HG03095 (cell line): ENCODE measurements around the gene PLP2.
A peak's percentile ranks its signal among the peaks of the same experiment; 100 is the strongest.

Experiments
- ATAC-seq: cut with Tn5 transposase; IDR thresholded peaks from one replicate; pipeline ENCODE4 v1.9.1; 2021; ENCODE audit warnings: moderate library complexity; ENCODE audit not compliant: unreplicated experiment

Gene PLP2

GRCh38 chrX:49186125-49187027, 14.7 kb downstream of the PLP2 start, which contains the start of gene PRICKLE3:
Gene PRICKLE3 (minus strand): TSS chrX:49186373. CDS start chrX:49186297, 76 bp downstream.
- no peak for ATAC-seq

DNA sequence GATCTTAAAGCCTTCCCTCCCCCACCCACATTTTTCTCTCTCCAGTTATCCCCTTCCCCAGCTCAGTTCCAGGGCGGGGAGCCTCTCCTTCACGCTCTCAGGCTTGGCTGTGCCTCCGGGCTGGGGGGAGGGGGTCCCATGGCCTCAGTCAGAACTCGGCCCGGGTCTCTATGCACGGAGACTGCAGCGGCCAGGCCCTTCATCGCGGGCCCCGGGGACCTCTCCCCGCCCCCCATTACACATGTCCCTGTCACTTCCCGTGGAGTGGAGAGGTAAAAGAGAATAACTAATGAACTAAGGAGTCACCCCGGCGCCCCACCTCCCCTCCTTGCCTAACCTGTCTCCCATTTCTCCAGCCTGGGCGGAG, 15.3 kb downstream of the PLP2 start:
- no peak for ATAC-seq

- ATAC-seq, result no peak
These were observed 15.8 kb downstream of the PLP2 start for GRCh38 chrX:49187526-49187925.

DNA sequence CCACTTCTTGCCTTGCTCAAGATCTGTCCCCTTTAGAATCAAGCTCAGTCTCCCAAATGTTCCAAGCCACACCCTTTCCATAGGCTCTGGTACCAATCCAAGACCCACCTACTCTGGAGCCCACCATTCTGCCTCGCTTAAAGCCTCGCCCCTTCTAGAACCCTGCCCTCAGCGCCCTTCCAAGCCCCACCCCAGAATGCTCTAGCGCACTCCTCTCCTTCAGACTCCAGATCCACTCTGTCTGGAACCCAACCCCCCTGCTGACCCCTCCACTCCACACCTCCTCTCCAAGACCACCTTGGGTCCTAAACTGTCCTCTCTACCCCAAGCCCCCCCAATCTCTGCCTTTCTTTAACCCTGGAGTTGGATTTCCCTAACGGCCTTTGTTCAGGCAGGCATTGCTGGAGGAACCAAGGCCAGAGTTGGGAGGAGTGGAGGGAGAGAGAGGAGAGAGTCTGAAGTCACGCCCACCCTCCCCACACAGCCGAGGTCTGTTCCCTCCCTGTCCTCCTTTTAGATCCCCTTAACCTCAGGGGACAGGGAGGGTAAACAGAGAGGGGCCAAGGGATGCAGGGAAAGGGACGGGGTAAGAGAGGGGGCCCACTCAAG, 16.9 kb downstream of the PLP2 start:
- no peak for ATAC-seq

DNA sequence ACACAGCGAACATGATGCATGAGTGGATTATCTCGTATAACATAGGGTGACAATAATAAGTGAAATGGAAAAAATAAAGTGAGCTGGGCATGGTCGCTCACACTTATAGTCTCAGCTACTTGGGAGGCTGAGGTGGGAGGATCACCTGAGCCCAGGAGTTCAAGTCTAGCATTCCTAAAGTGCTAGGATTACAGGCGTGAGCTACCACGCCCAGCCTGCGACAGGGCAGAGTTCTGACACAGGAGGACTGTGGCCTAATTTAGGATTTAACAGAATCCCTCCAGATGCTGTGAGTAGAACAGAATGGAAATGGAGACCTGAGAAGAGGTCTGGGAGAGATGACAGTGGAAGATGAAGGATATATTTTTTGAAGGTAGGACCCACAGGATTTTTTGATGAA, 17.9 kb downstream of the PLP2 start:
- no peak for ATAC-seq

GRCh38 chrX:49190821-49191573, 19.3 kb downstream of the PLP2 start:
- peak; percentile 88 for ATAC-seq

GRCh38 chrX:49191574-49192011, 19.9 kb downstream of the PLP2 start:
- peak; percentile 22 for ATAC-seq

DNA sequence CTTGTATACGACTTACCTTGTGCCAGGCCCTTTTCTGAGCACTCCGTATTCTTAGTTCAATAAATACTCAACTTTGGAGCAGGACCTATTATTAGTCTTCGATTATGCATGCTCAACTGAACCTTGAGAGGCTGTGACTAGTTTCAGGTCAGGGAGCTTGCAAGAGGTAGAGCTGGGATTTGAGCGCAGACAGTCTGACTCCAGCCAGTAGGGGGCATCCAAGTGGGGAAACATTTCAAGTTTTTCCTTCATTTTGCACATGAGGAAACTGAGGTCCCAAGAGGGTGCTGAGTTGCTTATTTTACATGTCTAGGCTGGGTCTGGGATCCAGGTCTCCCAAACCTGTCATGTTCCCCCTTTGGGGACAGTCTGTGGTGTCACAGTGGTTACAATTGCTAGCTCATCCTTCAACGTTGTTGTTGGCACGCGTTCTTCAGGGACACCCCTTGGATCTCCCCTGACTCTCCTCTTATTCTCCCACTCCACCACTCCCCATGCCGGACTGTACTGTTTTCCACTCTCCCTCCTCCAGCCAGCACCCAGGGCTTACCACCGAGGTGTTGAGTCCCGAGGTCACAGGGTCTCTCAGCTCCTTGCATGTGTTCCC, 21.1 kb downstream of the PLP2 start:
- no peak for ATAC-seq

GRCh38 chrX:49193542-49193964, 21.9 kb downstream of the PLP2 start:
- no peak for ATAC-seq

DNA sequence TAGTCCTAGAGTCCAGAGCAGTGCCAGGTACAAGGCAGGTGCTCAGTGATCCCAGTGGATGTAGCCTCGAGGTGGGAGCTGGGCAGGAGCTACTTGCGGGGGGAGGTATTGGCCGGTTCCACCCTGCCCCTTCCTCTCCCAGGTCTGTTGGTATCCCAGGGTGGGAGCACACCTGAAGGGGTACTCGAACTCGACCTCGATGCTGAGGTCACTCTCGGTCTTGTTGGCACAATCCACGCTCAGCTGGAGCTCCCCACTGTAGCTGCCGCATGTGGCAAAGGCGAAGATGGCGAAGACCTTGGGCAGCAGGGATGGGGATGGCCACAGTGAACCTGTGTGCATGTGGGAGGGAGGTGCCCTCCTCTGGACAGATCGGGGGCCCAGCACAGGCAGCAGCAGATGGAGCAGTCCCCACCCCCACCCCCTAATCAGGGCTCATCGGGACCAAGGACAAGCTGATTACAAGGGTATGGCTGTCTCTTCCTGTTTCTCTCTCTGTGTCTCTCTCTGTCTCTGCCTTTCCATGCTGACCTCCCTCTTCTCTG, 25.9 kb downstream of the PLP2 start:
- ATAC-seq, result no peak

DNA sequence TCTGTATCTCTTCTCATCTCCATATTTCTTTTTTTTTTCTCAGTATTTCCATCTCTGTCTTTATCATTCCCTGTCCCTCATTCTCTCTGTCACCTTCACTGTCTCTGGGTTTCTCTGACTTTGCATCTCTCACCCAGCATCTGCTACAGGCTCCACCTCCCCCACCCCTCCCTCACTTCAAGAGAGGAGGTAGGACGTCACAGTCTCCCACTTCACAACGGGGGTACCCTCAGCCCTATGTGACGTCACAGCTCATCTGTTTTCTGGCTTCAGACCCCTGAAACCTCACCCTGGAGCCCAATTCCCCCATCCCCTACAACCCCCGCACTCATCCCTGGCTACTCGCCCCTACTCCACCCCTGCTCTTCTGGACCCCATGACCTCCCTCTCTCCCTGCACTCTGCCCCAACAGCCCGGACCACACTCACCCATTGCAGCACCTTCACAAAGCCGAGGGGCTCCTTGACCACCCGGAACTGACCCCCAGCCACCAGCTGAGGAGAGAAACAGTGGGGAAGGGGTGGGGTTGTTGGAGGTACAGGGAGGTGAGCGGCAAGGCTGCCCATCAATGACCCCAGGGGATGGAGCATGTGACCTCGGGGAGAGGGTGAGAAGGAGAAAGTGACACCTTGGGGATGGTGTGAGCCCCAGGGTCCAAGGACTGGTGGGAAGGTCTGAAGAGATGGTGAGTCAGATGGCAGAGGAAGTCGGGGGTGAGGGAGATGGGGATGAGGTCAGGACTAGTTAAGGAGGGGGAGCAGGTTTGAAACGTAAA, 27.0 kb downstream of the PLP2 start:
- no peak for ATAC-seq

- no peak for ATAC-seq
These were observed 27.6 kb downstream of the PLP2 start for GRCh38 chrX:49199315-49199595.

DNA sequence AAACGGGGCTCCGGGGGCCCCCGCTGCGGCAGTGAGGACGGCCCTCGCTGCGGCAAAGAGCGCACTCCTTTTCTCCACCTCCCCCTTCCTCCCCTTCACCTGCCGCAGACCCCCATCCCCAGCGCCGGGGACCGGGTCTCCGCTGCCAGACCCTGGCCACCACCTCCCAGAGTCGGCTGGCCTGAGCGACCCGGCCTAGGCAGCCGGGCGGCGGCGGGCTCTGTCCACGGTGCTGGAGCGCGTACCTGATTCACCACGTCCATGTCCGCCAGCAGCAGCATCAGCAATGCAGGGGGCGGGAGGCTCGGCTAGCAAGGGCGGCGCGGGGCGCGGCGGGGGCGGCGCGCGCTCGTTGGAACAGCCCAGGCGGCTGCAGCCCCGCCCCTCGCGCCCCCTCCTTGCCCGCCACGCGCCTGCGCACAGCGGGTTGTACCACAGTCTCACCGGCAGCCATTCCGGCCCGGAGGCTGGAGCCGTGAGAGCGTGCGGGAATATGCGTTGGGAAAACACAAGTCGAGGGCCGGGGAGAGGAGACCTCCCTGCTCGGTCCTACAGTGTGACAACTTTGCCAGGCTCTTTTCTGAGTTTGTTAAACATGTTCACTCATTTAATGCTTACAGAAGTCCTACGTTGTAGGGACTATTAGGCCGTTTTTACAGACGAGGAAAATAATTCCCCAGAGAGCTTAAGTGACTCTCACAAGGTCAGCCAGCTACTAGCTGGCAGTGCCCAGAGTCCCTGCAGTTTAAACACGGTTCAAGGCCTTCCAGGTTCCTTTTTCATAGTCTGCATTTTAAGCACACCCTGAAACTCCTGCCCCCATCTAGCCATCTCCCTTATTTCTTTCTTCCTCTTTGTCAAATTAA, 28.4 kb downstream of the PLP2 start, which contains the start of gene SYP:
Gene SYP, minus strand, starts transcription at position 288 of the 866 bp plus-strand sequence. Its CDS starts 7 bp downstream, at position 281.
- ATAC-seq, result peak; percentile 94

DNA sequence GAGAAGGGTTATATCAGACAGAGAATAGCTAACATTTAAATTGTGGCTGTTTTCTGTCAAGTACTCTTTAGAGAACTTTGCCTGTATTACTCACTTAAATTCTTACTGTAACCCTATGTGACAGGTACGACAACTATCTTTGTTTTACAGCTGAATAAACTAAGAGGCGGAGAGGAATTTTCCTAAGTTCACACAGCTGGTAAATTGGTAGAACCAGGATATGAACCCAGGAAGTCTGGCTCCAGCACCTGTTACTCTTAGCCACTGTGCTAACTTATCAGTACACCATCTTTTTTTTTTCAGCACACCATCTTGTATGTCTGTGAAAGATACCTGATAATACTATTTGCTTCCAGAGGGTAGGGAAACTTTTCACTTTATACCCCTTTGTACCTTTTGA, 30.3 kb downstream of the PLP2 start:
- no peak for ATAC-seq

- no peak for ATAC-seq
These were observed 31.8 kb downstream of the PLP2 start for GRCh38 chrX:49203536-49203935.

GRCh38 chrX:49204017-49204416, 32.3 kb downstream of the PLP2 start:
- ATAC-seq, result no peak

GRCh38 chrX:49204709-49205108, 33.0 kb downstream of the PLP2 start:
- ATAC-seq, result no peak

- no peak for ATAC-seq
These were observed 33.7 kb downstream of the PLP2 start for GRCh38 chrX:49205443-49205842.

DNA sequence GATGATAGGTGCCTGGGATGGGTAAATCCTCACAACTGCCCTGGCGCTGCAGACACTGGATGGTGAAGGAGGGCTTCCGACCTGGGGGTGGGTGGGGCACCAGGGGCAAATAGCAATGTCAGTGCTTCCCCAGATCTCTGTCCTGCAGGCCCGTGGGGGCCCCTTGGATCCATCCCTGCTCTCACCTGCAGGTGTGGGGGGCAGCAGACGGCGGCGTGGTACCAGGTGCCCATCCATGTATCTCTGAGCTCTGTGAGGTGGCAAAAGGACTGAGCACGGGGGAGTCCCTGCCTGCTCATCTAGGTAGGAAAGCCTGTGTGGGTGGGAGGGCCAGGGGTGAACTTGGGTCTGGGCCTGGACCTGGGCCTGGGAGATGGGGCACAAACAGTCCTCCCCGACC, 34.8 kb downstream of the PLP2 start:
- no peak for ATAC-seq
